Chondrocyte (in vitro differentiated cells): ENCODE results near the gene CEP85L. TPM values are rescaled to one million over a fixed set of nuclear protein-coding genes. Genes with fewer than 3 reads are reported as not detected.

Source experiments
- DNase-seq: peaks from one replicate; pipeline ENCODE4 v3.0.0; 2021; ENCODE audit warnings: mixed read lengths, low spot score
- H3K27ac Mint-ChIP-seq: one replicate; pipeline ENCODE4 v1.8.0; 2021; ENCODE audit warnings: mild to moderate bottlenecking, moderate library complexity, mixed read lengths; ENCODE audit not compliant: unreplicated experiment
- H3K27me3 Mint-ChIP-seq: 2 replicates; pipeline ENCODE4 v1.8.0; 2021; ENCODE audit warnings: low read depth, mixed read lengths
- H3K36me3 Mint-ChIP-seq: 2 replicates; pipeline ENCODE4 v1.8.0; 2021; ENCODE audit warnings: low read depth, mixed read lengths
- H3K4me1 Mint-ChIP-seq: 2 replicates; pipeline ENCODE4 v1.8.0; 2021; ENCODE audit warnings: low read depth, mild to moderate bottlenecking, mixed read lengths
- H3K4me3 Mint-ChIP-seq: one replicate; pipeline ENCODE4 v1.8.0; 2021; ENCODE audit warnings: mild to moderate bottlenecking, moderate library complexity, mixed read lengths; ENCODE audit not compliant: unreplicated experiment
- H3K9me3 Mint-ChIP-seq: 2 replicates; pipeline ENCODE4 v1.8.0; 2021; ENCODE audit warnings: low read depth, mixed read lengths
- total RNA-seq: library from RNA; stranded (reverse); gene quantifications from 3 replicates; pipeline ENCODE4 v1.2.1, GENCODE V29; 2021
- TF ChIP-seq, protein P1 (sequence below): fragments of 200-600 bp; sonication (generic); IDR thresholded peaks from 2 replicates; pipeline ENCODE4 v1.5.0; 2021; ENCODE audit warnings: antibody characterized with exemption, mild to moderate bottlenecking, moderate library complexity

The CEP85L gene
- total RNA-seq, 1 donor from 2014 or later = 10.4 TPM

DNA sequence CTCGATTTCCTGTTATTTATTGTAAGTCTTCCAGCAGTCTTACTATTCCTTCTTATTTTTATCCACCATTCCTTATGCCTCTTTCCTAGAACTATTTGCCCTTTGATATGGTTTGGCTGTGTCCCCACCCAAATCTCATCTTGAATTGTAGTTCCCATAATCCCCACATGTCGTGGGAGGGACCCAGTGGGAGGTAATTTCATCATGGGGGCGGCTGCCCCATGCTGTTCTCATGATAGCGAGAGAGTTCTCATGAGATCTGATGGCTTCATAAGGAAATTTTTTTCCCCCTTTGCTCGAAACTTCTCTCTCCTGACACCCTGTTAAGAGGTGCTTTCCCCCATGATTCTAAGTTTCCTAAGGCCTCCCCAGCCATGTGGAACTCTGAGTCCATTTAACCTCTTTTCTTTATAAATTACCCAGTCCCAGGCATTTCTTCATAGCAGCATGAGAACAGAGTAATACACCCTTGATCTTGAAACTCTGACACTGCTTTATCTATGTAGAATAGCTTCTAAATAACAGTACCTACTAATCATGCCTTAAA lies 54.5 kb downstream of the CEP85L start:
- H3K4me3 Mint-ChIP-seq = no peak overlapping the region
- no peaks in the 10 kb centered on the region for H3K27me3 Mint-ChIP-seq
- H3K27ac Mint-ChIP-seq = no peak overlapping the region
- no peaks in the 10 kb centered on the region for H3K9me3 Mint-ChIP-seq
- TF ChIP-seq, protein P1, sequence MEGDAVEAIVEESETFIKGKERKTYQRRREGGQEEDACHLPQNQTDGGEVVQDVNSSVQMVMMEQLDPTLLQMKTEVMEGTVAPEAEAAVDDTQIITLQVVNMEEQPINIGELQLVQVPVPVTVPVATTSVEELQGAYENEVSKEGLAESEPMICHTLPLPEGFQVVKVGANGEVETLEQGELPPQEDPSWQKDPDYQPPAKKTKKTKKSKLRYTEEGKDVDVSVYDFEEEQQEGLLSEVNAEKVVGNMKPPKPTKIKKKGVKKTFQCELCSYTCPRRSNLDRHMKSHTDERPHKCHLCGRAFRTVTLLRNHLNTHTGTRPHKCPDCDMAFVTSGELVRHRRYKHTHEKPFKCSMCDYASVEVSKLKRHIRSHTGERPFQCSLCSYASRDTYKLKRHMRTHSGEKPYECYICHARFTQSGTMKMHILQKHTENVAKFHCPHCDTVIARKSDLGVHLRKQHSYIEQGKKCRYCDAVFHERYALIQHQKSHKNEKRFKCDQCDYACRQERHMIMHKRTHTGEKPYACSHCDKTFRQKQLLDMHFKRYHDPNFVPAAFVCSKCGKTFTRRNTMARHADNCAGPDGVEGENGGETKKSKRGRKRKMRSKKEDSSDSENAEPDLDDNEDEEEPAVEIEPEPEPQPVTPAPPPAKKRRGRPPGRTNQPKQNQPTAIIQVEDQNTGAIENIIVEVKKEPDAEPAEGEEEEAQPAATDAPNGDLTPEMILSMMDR = no peak
- DNase-seq = no peak
- no peaks in the 10 kb centered on the region for H3K36me3 Mint-ChIP-seq
- peaks cover 19% of the 10 kb centered on the region for H3K4me1 Mint-ChIP-seq

DNA sequence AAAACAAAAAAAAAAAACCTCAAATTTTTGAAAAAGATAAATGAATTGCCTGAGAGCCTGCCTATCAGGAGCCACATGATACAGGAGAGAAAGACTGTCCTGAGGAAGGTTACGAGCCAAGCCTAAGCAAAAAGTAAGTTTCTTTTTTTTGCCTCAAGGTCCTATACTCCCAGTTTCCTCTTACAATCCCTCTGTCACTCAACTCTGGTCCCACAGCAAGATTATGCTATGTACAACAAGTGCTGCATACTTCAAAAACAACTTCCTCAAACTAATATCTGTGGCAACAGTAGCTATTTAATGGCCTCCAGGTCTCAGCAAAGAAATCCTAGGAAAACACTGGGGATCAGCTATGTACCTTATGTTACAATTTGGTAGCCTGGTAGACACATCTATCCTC lies 56.5 kb downstream of the CEP85L start:
- no peak for DNase-seq
- no peaks in the 10 kb centered on the region for H3K36me3 Mint-ChIP-seq
- no peak overlapping the region for H3K27ac Mint-ChIP-seq
- TF ChIP-seq, protein P1 = no peak
- H3K4me1 Mint-ChIP-seq = peaks cover 20% of the 10 kb centered on the region
- H3K27me3 Mint-ChIP-seq = no peaks in the 10 kb centered on the region
- H3K9me3 Mint-ChIP-seq = no peaks in the 10 kb centered on the region
- no peak overlapping the region for H3K4me3 Mint-ChIP-seq

DNA sequence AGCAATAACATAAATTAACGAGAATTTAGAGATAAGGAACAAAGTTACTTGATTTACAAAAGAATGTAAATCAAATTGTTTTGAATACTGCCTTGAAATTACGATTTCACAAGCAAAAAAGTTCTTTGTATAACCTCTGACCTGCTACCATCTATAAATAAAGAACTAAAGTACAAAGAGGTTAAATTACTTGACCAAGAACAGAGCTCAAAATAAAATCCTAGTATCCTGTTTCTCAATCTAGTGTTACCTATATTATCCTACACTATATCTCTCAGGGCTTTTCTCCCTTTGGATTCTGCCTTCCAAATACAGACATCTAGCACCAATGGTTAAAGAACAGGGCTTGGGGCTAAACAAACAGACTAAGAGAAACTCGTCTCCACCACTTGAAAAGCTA lies 59.5 kb downstream of the CEP85L start:
- Mint-ChIP-seq H3K4me1 (peaks cover 12% of the 10 kb centered on the region), H3K9me3 (no peaks in the 10 kb centered on the region), H3K4me3 (no peak overlapping the region), H3K36me3 (peaks cover 2% of the 10 kb centered on the region), H3K27me3 (no peaks in the 10 kb centered on the region), H3K27ac (no peak overlapping the region)
- DNase-seq = no peak
- TF ChIP-seq, protein P1 = no peak

DNA sequence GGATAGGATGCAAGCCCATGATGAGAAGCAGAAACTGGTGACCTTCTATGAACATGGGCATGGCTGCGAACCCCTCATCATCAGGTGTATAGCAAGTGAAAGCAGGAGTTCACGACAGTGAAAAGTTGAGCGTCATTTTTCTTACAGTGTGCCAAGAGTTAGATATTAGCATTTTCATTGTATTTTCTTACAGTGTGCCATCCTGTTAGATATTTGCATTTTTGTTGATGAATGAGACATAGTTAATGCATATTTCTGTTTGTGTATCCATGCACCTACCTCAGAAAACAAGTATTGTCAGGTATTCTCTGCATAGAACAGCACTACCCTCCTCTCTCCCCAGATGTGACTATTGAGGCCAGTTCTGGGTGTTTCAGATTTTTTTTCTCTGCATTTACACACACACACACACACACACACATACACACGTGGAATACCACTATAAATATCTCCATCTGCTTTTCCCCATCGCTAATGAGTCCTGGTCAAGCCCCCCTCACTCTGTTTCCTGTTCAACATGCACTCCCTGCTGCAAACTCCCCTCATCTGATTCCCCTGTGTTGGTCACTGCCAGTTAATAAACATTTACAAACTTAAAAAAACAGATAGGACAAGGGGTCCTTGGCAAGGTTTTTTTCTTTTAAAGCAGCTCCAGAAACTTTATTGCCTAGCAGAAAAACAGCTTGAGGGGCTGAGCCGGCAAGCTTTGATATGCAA lies 61.6 kb downstream of the CEP85L start:
- peaks cover 9% of the 10 kb centered on the region for H3K4me1 Mint-ChIP-seq
- DNase-seq = no peak

DNA sequence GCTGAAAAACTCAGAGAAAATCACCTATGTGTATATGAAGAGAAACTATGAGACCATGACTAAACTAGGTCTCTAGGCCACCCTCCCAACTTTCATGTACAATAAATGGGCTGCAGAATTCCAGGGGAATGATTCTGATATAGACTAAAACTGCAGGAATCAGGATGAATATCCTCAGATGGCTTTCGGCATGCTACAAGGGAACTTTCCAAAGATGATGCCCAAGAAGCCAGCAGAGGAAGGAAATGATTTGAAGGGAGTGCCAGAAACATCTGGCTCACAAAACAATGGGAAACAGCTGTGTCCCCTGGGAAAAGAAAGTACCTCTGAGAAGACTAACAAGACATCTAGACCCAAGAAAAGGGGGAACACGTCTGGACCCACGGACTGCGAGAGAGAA lies 62.2 kb downstream of the CEP85L start:
- H3K27me3 Mint-ChIP-seq = no peaks in the 10 kb centered on the region
- peaks cover 9% of the 10 kb centered on the region for H3K4me1 Mint-ChIP-seq
- TF ChIP-seq, protein P1 = no peak
- no peak overlapping the region for H3K27ac Mint-ChIP-seq
- H3K4me3 Mint-ChIP-seq = no peak overlapping the region
- no peak for DNase-seq
- no peaks in the 10 kb centered on the region for H3K9me3 Mint-ChIP-seq
- peaks cover 2% of the 10 kb centered on the region for H3K36me3 Mint-ChIP-seq

More for the DNA sequence above, 61.6 kb downstream of the CEP85L start:
- Mint-ChIP-seq H3K36me3 (peaks cover 2% of the 10 kb centered on the region), H3K4me3 (no peak overlapping the region), H3K27me3 (no peaks in the 10 kb centered on the region), H3K27ac (no peak overlapping the region), H3K9me3 (no peaks in the 10 kb centered on the region)
- TF ChIP-seq, protein P1 = no peak
